Measurements from ENCODE around the gene PTH1R. TPM values are rescaled to one million over a fixed set of nuclear protein-coding genes. Genes with fewer than 3 reads are reported as not detected.

PTH1R gene
- total and polyA plus RNA-seq, 10 of the 15 experiments (the other 5 are each of a cell fraction or from before 2014, with no cell fraction given): not detected

- no peak for TF ChIP-seq IRF5 (IDR thresholded peaks at IDR 0.05; ENCODE audit: borderline replicate concordance)
- TF ChIP-seq DPF2 (IDR thresholded peaks at IDR 0.05): no peak
- TF ChIP-seq POLR2AphosphoS5 (IDR thresholded peaks at IDR 0.05; ENCODE audit: low read length): no peak
- TF ChIP-seq LARP7 (IDR thresholded peaks at IDR 0.05): no peak
- TF ChIP-seq CBX5 (IDR thresholded peaks at IDR 0.05; ENCODE audit: low read depth): no peak
- TF ChIP-seq USF1 (IDR thresholded peaks at IDR 0.05; ENCODE audit: borderline replicate concordance, extremely low read length, insufficient read depth, low read depth, low read length): no peak
- no peak for TF ChIP-seq ESRRA (IDR thresholded peaks at IDR 0.05; ENCODE audit: low read length)
Measured at GRCh38 chr3:46938118-46938517, 60.6 kb downstream of the PTH1R start (continued).

GRCh38 chr3:46939578-46940445 lies 62.3 kb downstream of the PTH1R start:
- CTCF ChIA-PET: no interaction called here
- no peaks in the 10 kb centered on the region for H4K20me1 ChIP-seq (ENCODE audit: control insufficient read depth, insufficient read depth)
- peak overlapping the region; percentile 30; the same call in 1 of the 2 replicates for H3K4me2 ChIP-seq (ENCODE audit: control insufficient read depth, insufficient read depth)
- FAIRE-seq: no peak
- WGBS (ENCODE audit: insufficient coverage, insufficient replicate concordance, low lambda C conversion rate, missing lambda C conversion rate): 76% methylated on average over 12 of the region's 12 CpGs
- H3K27me3 ChIP-seq (replicated peaks in 1 of 2; ENCODE audit: control insufficient read depth in 2 of 2, insufficient read depth in 2 of 2, low read length in 1 of 2): no peaks in the 10 kb centered on the region
- ATAC-seq: no peak
- POLR2A ChIA-PET: interaction anchor here (0.8 to 5.2 kb wide), 3 partner anchors 8 to 36 kb away, joined by 4 to 44 read pairs (median 6); partner anchors contain the start of gene CCDC12
- no peak for DNase-seq (ENCODE audit: low read depth, low spot score)
- SMC1A ChIA-PET (ENCODE audit: uncharacterized antibody, unreplicated experiment): interaction anchor here (1.1 to 17.5 kb wide), 3 partner anchors 9 to 26 kb away, joined by 3 to 298 read pairs (median 53); no protein-coding TSS in a partner anchor
- no TSS peak for BruUV-seq (replicated peaks)
- H3K79me2 ChIP-seq (ENCODE audit: control insufficient read depth, insufficient read depth, low read length): peaks cover 74% of the 10 kb centered on the region
- H3K27ac ChIP-seq (ENCODE audit: control insufficient read depth, insufficient read depth): peak overlapping the region; percentile 61
- H3K4me1 ChIP-seq (ENCODE audit: control insufficient read depth, insufficient read depth, low read length): peaks cover 19% of the 10 kb centered on the region
- in situ Hi-C loops (cut with MboI) (no loop called here), intact Hi-C loops (cut with micrococcal nuclease; ENCODE audit: unreplicated experiment) (no loop called here)
- H3K36me3 ChIP-seq (ENCODE audit: control insufficient read depth in 2 of 2, insufficient read depth in 2 of 2, low read length in 1 of 2): peaks cover 40 to 55% of the 10 kb centered on the region in 2 experiments
- H2AFZ ChIP-seq (ENCODE audit: control insufficient read depth, low read depth, low read length): no peak overlapping the region
- RAD21 ChIA-PET (ENCODE audit: unreplicated experiment): interaction anchor here (0.7 to 2.4 kb wide), 3 partner anchors 12 to 339 kb away, joined by 4 to 8 read pairs (median 6); no protein-coding TSS in a partner anchor
- no peaks in the 10 kb centered on the region for H3K9me3 ChIP-seq (replicated peaks; ENCODE audit: control insufficient read depth, insufficient read depth, low read length)
- no peak overlapping the region for H3K4me3 ChIP-seq
- no peak overlapping the region for H3K9ac ChIP-seq (ENCODE audit: control insufficient read depth, insufficient read depth, low read length)
- TF ChIP-seq CREM (IDR thresholded peaks at IDR 0.05; ENCODE audit: low read depth): no peak
- no peak for TF ChIP-seq ZNF207 (IDR thresholded peaks at IDR 0.05; ENCODE audit: borderline replicate concordance)
- TF ChIP-seq MAX (IDR thresholded peaks at IDR 0.05; ENCODE audit: low read depth, low read length): no peak
- TF ChIP-seq RCOR1 (conservative IDR thresholded peaks at IDR 0.05; ENCODE audit: low read depth, low read length): no peak
- no peak for TF ChIP-seq BHLHE40 (IDR thresholded peaks at IDR 0.05; ENCODE audit: borderline replicate concordance in 1 of 2, low read depth in 2 of 2, low read length in 1 of 2)
- TF ChIP-seq POLR2A (IDR thresholded peaks at IDR 0.05; ENCODE audit: low read depth, low read length): no peak
- no peak for TF ChIP-seq ATF2 (IDR thresholded peaks at IDR 0.05; ENCODE audit: low read length)
- no peak for TF ChIP-seq BMI1 (IDR thresholded peaks at IDR 0.05; ENCODE audit: borderline replicate concordance)
- no peak for TF ChIP-seq YBX1 (IDR thresholded peaks at IDR 0.05)
- no peak for TF ChIP-seq STAT3 (IDR thresholded peaks at IDR 0.05; ENCODE audit: low read depth, low read length)

All from GM12878 (cell line).